Trophoblast cell (in vitro differentiated cells and primary cell): ENCODE measurements around the gene TPSB2.

Source experiments
- DNase-seq, 2 donors: peaks; one replicate each; pipeline ENCODE4 v3.0.0-alpha.2; 2016
- H2AFZ ChIP-seq: 2 replicates; pipeline ENCODE4 v1.6.1; 2013; ENCODE audit warnings: low read length, moderate library complexity, mild to moderate bottlenecking; ENCODE audit not compliant: insufficient read depth, poor library complexity
- H2AK5ac ChIP-seq: 2 replicates; pipeline ENCODE4 v1.6.1; 2013; ENCODE audit warnings: mild to moderate bottlenecking, low read length
- H2BK120ac ChIP-seq: 2 replicates; pipeline ENCODE4 v1.6.1; 2013; ENCODE audit warnings: low read length, mild to moderate bottlenecking, moderate library complexity; ENCODE audit not compliant: insufficient read depth, poor library complexity
- H2BK12ac ChIP-seq: 2 replicates; pipeline ENCODE4 v1.6.1; 2013; ENCODE audit warnings: mild to moderate bottlenecking, low read length, moderate library complexity
- H2BK5ac ChIP-seq: 2 replicates; pipeline ENCODE4 v1.6.1; 2013; ENCODE audit warnings: low read length, low read depth, moderate library complexity, mild to moderate bottlenecking; ENCODE audit not compliant: poor library complexity
- H3K14ac ChIP-seq: 2 replicates; pipeline ENCODE4 v1.6.1; 2013; ENCODE audit warnings: mild to moderate bottlenecking, low read length
- H3K18ac ChIP-seq: 2 replicates; pipeline ENCODE4 v1.6.1; 2013; ENCODE audit warnings: mild to moderate bottlenecking, low read length
- H3K23ac ChIP-seq: 2 replicates; pipeline ENCODE4 v1.6.1; 2013; ENCODE audit warnings: low read length
- H3K27ac ChIP-seq: 2 replicates; pipeline ENCODE4 v1.5.1; 2013; ENCODE audit warnings: low read depth, mild to moderate bottlenecking, inconsistent platforms, low read length, moderate library complexity
- H3K27me3 ChIP-seq: 2 replicates; pipeline ENCODE4 v1.6.1; 2013; ENCODE audit warnings: inconsistent platforms, mild to moderate bottlenecking, low read length, moderate library complexity; ENCODE audit not compliant: insufficient read depth
- H3K36me3 ChIP-seq, 2 experiments: 1 replicate in 1 of 2; 2 replicates in 1 of 2; pipeline ENCODE4 v1.6.1; 2013; ENCODE audit warnings: low read length in 2 of 2, mild to moderate bottlenecking in 2 of 2, moderate library complexity in 1 of 2; ENCODE audit not compliant: insufficient read depth in 2 of 2, control insufficient read depth in 1 of 2
- H3K4ac ChIP-seq: 2 replicates; pipeline ENCODE4 v1.6.1; 2013; ENCODE audit warnings: low read depth, mild to moderate bottlenecking, low read length, moderate library complexity
- H3K4me1 ChIP-seq, 2 experiments: 1 replicate in 1 of 2; 2 replicates in 1 of 2; pipeline ENCODE4 v1.6.1; 2013; ENCODE audit warnings: low read length in 2 of 2, mild to moderate bottlenecking in 2 of 2, moderate library complexity in 1 of 2; ENCODE audit not compliant: insufficient read depth in 2 of 2, control insufficient read depth in 1 of 2
- H3K4me2 ChIP-seq: 2 replicates; pipeline ENCODE4 v1.6.1; 2013; ENCODE audit warnings: inconsistent platforms, mild to moderate bottlenecking, low read length, moderate library complexity
- H3K4me3 ChIP-seq: 2 replicates; pipeline ENCODE4 v1.5.1; 2013; ENCODE audit warnings: mild to moderate bottlenecking, low read depth, low read length, inconsistent platforms
- H3K79me1 ChIP-seq: one replicate; pipeline ENCODE4 v1.6.1; 2013; ENCODE audit warnings: low read length
- H3K79me2 ChIP-seq: 2 replicates; pipeline ENCODE4 v1.6.1; 2013; ENCODE audit warnings: low read length, mild to moderate bottlenecking; ENCODE audit not compliant: control insufficient read depth, insufficient read depth, poor library complexity
- H3K9ac ChIP-seq: 2 replicates; pipeline ENCODE4 v1.6.1; 2013; ENCODE audit warnings: mild to moderate bottlenecking, low read length
- H3K9me3 ChIP-seq: 2 replicates; pipeline ENCODE4 v1.6.1; 2013; ENCODE audit warnings: low read depth, mild to moderate bottlenecking, control low read depth, inconsistent platforms, low read length; ENCODE audit not compliant: insufficient read depth
- H4K12ac ChIP-seq: 2 replicates; pipeline ENCODE4 v1.6.1; 2013; ENCODE audit warnings: low read depth, mild to moderate bottlenecking, low read length, moderate library complexity
- H4K8ac ChIP-seq: 2 replicates; pipeline ENCODE4 v1.6.1; 2013; ENCODE audit warnings: low read depth, mild to moderate bottlenecking, low read length, moderate library complexity
- H4K91ac ChIP-seq: one replicate; pipeline ENCODE4 v1.6.1; 2013; ENCODE audit warnings: low read depth, mild to moderate bottlenecking, low read length, moderate library complexity
- WGBS: extraction: QIAGEN DNeasy Blood & Tissue Kit; methylation state at CpG from one replicate; pipeline ENCODE4 v1.1.7; 2013; ENCODE audit warnings: missing lambda C conversion rate; ENCODE audit not compliant: insufficient read length, insufficient coverage; ENCODE audit errors: extremely low coverage; 5-methylcytosine and 5-hydroxymethylcytosine counted together

Gene TPSB2

GRCh38 chr16:1209081-1209480 is 20.9 kb downstream of the TPSB2 start:
- H2AFZ ChIP-seq: no peak overlapping the region
- no peaks in the 10 kb centered on the region for H3K79me2 ChIP-seq
- no peak overlapping the region for H4K8ac ChIP-seq
- H3K27ac ChIP-seq: no peak overlapping the region
- no peak overlapping the region for H2AK5ac ChIP-seq
- H3K14ac ChIP-seq: no peak overlapping the region
- H2BK5ac ChIP-seq: no peak overlapping the region
- H3K79me1 ChIP-seq: no peaks in the 10 kb centered on the region
- H3K36me3 ChIP-seq: no peaks in the 10 kb centered on the region
- no peaks in the 10 kb centered on the region for H3K9me3 ChIP-seq
- no peak overlapping the region for H2BK12ac ChIP-seq
- H3K9ac ChIP-seq: no peak overlapping the region
- no peak overlapping the region for H2BK120ac ChIP-seq
- DNase-seq: no peak
- no peak overlapping the region for H4K12ac ChIP-seq
- no peak overlapping the region for H3K18ac ChIP-seq
- WGBS: no CpG with 5 or more reads among the region's 43 CpGs
- no peak overlapping the region for H4K91ac ChIP-seq
- H3K4me3 ChIP-seq: no peak overlapping the region
- H3K4ac ChIP-seq: no peak overlapping the region
- H3K23ac ChIP-seq: no peak overlapping the region
- no peaks in the 10 kb centered on the region for H3K4me1 ChIP-seq
- H3K4me2 ChIP-seq: no peak overlapping the region
- no peaks in the 10 kb centered on the region for H3K27me3 ChIP-seq

- H2BK120ac ChIP-seq: no peak overlapping the region
- no peak overlapping the region for H3K23ac ChIP-seq
- H3K18ac ChIP-seq: no peak overlapping the region
- no peak overlapping the region for H2AFZ ChIP-seq
- H3K4me3 ChIP-seq: no peak overlapping the region
- no peak overlapping the region for H2BK12ac ChIP-seq
- no peaks in the 10 kb centered on the region for H3K79me1 ChIP-seq
- no peaks in the 10 kb centered on the region for H3K36me3 ChIP-seq
- H3K9ac ChIP-seq: no peak overlapping the region
- H3K4me1 ChIP-seq: no peaks in the 10 kb centered on the region
- no peak overlapping the region for H3K4ac ChIP-seq
- no peaks in the 10 kb centered on the region for H3K79me2 ChIP-seq
- no peak overlapping the region for H3K4me2 ChIP-seq
- H4K91ac ChIP-seq: no peak overlapping the region
- no peak overlapping the region for H3K14ac ChIP-seq
- H3K27ac ChIP-seq: no peak overlapping the region
- no peak overlapping the region for H2BK5ac ChIP-seq
- no peak overlapping the region for H4K12ac ChIP-seq
- no peak overlapping the region for H4K8ac ChIP-seq
- H3K9me3 ChIP-seq: peaks cover under 1% of the 10 kb centered on the region
- no peaks in the 10 kb centered on the region for H3K27me3 ChIP-seq
- WGBS: no CpG with 5 or more reads among the region's 22 CpGs
- no peak overlapping the region for H2AK5ac ChIP-seq
- DNase-seq: no peak
Measured at GRCh38 chr16:1208239-1208830, 21.6 kb downstream of the TPSB2 start.

- Histone ChIP-seq H3K4me1 (no peaks in the 10 kb centered on the region), H3K79me1 (no peaks in the 10 kb centered on the region), H3K23ac (no peak overlapping the region), H2AK5ac (no peak overlapping the region), H3K27ac (no peak overlapping the region), H2BK120ac (no peak overlapping the region), H4K91ac (no peak overlapping the region), H4K8ac (no peak overlapping the region), H3K9me3 (peaks cover 2% of the 10 kb centered on the region), H3K4me3 (no peak overlapping the region), H3K36me3 (no peaks in the 10 kb centered on the region), H4K12ac (no peak overlapping the region), H2BK5ac (no peak overlapping the region), H3K14ac (no peak overlapping the region), H3K79me2 (no peaks in the 10 kb centered on the region), H2AFZ (no peak overlapping the region), H2BK12ac (no peak overlapping the region), H3K4me2 (no peak overlapping the region), H3K9ac (no peak overlapping the region), H3K4ac (no peak overlapping the region), H3K18ac (no peak overlapping the region), H3K27me3 (no peaks in the 10 kb centered on the region)
- no CpG with 5 or more reads among the region's 16 CpGs for WGBS
- no peak for DNase-seq
Measured at GRCh38 chr16:1206786-1207185, 23.2 kb downstream of the TPSB2 start.

- H4K12ac ChIP-seq: no peak overlapping the region
- DNase-seq: no peak
- H2BK5ac ChIP-seq: no peak overlapping the region
- H2AFZ ChIP-seq: no peak overlapping the region
- H3K23ac ChIP-seq: no peak overlapping the region
- no peak overlapping the region for H2BK12ac ChIP-seq
- H2AK5ac ChIP-seq: no peak overlapping the region
- H3K4ac ChIP-seq: no peak overlapping the region
- no peaks in the 10 kb centered on the region for H3K4me1 ChIP-seq
- no peak overlapping the region for H2BK120ac ChIP-seq
- no peak overlapping the region for H4K91ac ChIP-seq
- H3K4me2 ChIP-seq: no peak overlapping the region
- no peak overlapping the region for H3K18ac ChIP-seq
- no peaks in the 10 kb centered on the region for H3K27me3 ChIP-seq
- H3K79me1 ChIP-seq: no peaks in the 10 kb centered on the region
- H3K9ac ChIP-seq: no peak overlapping the region
- no peak overlapping the region for H4K8ac ChIP-seq
- no peak overlapping the region for H3K14ac ChIP-seq
- no peaks in the 10 kb centered on the region for H3K36me3 ChIP-seq
- H3K79me2 ChIP-seq: no peaks in the 10 kb centered on the region
- peaks cover 2% of the 10 kb centered on the region for H3K9me3 ChIP-seq
- no peak overlapping the region for H3K27ac ChIP-seq
- WGBS: no CpG with 5 or more reads among the region's 9 CpGs
- no peak overlapping the region for H3K4me3 ChIP-seq
Measured at GRCh38 chr16:1206326-1206725, 23.7 kb downstream of the TPSB2 start.
